RWPE2 (cell line): ENCODE results near the gene ATG16L1.
A peak's percentile ranks its signal among the peaks of the same experiment; 100 is the strongest.

Experiments used
- ATAC-seq: fragments of 200-7000 bp; cut with Tn5 transposase; 3 replicates; pipeline ENCODE4 v1.9.1; 2021; ENCODE audit warnings: low read depth
- DNase-seq: peaks from one replicate; pipeline ENCODE4 v3.0.0-alpha.2; 2020; ENCODE audit warnings: low spot score
- H3K27ac ChIP-seq: fragments of 450-650 bp; 2 replicates; pipeline ENCODE4 v1.5.1; 2017; ENCODE audit warnings: mild to moderate bottlenecking; ENCODE audit not compliant: poor library complexity, severe bottlenecking
- H3K27me3 ChIP-seq: fragments of 250-450 bp; sonication (Bioruptor Pico); 2 replicates; pipeline ENCODE4 v1.5.1; 2021; ENCODE audit warnings: mild to moderate bottlenecking, moderate library complexity; ENCODE audit not compliant: insufficient read depth, poor library complexity, severe bottlenecking
- H3K36me3 ChIP-seq: fragments of 250-450 bp; sonication (Bioruptor Pico); 2 replicates; pipeline ENCODE4 v1.5.1; 2020; ENCODE audit warnings: low read depth, mild to moderate bottlenecking, moderate library complexity
- H3K4me1 ChIP-seq: fragments of 250-450 bp; sonication (Bioruptor Pico); 2 replicates; pipeline ENCODE4 v1.5.1; 2021; ENCODE audit warnings: mild to moderate bottlenecking, moderate library complexity; ENCODE audit not compliant: insufficient read depth, poor library complexity, severe bottlenecking
- H3K4me3 ChIP-seq: fragments of 250-450 bp; sonication (Bioruptor Pico); 2 replicates; pipeline ENCODE4 v1.5.1; 2021; ENCODE audit warnings: mild to moderate bottlenecking, moderate library complexity; ENCODE audit not compliant: severe bottlenecking
- H3K9me3 ChIP-seq: fragments of 250-450 bp; sonication (Bioruptor Pico); 2 replicates; pipeline ENCODE4 v1.5.1; 2021; ENCODE audit warnings: mild to moderate bottlenecking, moderate library complexity; ENCODE audit not compliant: severe bottlenecking
- TF ChIP-seq, protein P1 (sequence below): fragments of 450-650 bp; IDR thresholded peaks from one replicate; pipeline ENCODE4 v1.5.1; 2017; ENCODE audit warnings: mild to moderate bottlenecking, moderate library complexity; ENCODE audit not compliant: poor library complexity, severe bottlenecking

ATG16L1 gene

DNA sequence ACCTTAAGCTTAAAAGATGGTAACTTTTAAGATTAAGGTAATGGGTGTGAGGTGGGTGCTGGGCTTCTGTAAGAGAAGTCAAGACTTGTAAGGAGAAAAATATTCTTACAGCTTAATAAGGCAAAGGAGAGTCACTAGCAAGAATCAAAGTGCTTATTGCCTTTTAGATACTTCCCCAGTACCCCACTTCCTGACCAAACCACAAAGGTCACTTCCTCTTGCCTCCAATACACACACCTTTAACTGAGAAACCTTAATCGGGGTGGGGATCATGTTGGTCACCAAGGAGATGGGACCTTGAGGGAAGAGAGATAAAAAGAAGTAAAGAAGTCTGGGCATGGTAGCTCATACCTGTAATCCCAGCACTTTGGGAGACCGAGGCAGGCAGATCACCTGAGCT, 10.6 kb upstream of the ATG16L1 start:
- 0 out of 3 replicates have a peak, but pooled peaks have one; percentile 13 for ATAC-seq
- no peaks in the 10 kb centered on the region for H3K36me3 ChIP-seq
- H3K9me3 ChIP-seq: no peaks in the 10 kb centered on the region
- no peak overlapping the region for H3K4me3 ChIP-seq
- TF ChIP-seq, protein P1, sequence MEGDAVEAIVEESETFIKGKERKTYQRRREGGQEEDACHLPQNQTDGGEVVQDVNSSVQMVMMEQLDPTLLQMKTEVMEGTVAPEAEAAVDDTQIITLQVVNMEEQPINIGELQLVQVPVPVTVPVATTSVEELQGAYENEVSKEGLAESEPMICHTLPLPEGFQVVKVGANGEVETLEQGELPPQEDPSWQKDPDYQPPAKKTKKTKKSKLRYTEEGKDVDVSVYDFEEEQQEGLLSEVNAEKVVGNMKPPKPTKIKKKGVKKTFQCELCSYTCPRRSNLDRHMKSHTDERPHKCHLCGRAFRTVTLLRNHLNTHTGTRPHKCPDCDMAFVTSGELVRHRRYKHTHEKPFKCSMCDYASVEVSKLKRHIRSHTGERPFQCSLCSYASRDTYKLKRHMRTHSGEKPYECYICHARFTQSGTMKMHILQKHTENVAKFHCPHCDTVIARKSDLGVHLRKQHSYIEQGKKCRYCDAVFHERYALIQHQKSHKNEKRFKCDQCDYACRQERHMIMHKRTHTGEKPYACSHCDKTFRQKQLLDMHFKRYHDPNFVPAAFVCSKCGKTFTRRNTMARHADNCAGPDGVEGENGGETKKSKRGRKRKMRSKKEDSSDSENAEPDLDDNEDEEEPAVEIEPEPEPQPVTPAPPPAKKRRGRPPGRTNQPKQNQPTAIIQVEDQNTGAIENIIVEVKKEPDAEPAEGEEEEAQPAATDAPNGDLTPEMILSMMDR: no peak
- no peaks in the 10 kb centered on the region for H3K27me3 ChIP-seq
- no peak for DNase-seq
- peak overlapping the region; percentile 47 for H3K27ac ChIP-seq
- H3K4me1 ChIP-seq: peaks cover 23% of the 10 kb centered on the region

DNA sequence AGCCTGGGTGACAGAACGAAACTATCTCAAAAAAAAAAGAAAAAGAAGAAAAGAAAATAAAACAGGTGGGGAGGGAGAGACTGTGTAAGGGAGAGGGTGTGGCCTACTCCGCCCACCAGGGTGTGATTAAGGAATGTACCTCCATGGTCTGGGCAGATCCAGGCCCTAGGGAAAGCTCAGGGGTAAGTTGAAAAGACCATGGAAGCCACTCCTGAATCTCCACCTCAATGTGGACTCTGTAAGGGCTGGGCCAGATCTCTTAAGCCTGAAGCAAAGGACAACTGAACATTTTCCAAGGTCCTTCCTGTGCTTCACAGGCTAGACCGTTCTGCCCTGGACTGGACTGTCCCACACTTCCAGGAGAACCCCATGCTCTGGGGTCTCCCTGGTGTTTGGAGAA, 9.7 kb upstream of the ATG16L1 start:
- DNase-seq: no peak
- no peaks in the 10 kb centered on the region for H3K27me3 ChIP-seq
- no peaks in the 10 kb centered on the region for H3K9me3 ChIP-seq
- no peak overlapping the region for H3K4me3 ChIP-seq
- peak overlapping the region; percentile 47 for H3K27ac ChIP-seq
- peaks cover 27% of the 10 kb centered on the region for H3K4me1 ChIP-seq
- TF ChIP-seq, protein P1: no peak
- peak; percentile 71 for ATAC-seq
- H3K36me3 ChIP-seq: no peaks in the 10 kb centered on the region

DNA sequence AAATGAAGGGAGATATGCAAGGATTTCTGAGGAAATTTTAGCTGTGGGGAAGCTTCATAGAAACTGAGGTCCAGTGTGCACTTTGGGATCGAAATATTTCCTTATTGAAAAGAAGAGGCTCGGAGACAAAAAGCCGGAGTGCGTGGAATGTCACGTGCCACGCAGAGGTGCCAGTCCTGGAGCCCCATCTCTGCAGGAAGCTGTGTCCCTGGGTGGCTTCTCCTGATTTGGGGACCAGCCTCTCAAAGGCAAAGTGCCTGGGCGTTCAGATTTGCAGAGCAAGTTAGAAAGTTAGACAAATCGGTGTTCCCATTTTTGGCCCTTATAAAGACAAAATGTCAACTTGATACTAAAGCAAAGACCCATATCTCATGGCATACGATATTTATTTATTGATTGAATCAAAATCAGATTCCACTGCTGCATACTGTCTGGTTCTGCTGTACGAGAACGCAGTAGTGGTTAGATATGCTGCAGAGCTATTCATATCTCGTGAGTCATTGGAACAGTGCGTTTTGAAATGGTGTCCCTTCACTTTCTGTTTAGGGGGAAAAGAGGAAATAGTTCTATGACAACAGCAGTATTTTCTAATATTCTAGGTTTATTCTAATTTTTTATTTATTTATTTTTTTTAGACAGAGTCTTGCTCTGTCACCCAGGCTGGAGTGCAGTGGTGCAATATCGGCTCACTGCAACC, 9.1 kb upstream of the ATG16L1 start:
- no peaks in the 10 kb centered on the region for H3K36me3 ChIP-seq
- DNase-seq (no peak), ATAC-seq (peak; percentile 41; the same call in 2 of the 3 replicates)
- H3K27ac ChIP-seq: peak overlapping the region; percentile 47
- TF ChIP-seq, protein P1: no peak
- no peaks in the 10 kb centered on the region for H3K9me3 ChIP-seq
- H3K27me3 ChIP-seq: no peaks in the 10 kb centered on the region
- no peak overlapping the region for H3K4me3 ChIP-seq
- peaks cover 33% of the 10 kb centered on the region for H3K4me1 ChIP-seq

DNA sequence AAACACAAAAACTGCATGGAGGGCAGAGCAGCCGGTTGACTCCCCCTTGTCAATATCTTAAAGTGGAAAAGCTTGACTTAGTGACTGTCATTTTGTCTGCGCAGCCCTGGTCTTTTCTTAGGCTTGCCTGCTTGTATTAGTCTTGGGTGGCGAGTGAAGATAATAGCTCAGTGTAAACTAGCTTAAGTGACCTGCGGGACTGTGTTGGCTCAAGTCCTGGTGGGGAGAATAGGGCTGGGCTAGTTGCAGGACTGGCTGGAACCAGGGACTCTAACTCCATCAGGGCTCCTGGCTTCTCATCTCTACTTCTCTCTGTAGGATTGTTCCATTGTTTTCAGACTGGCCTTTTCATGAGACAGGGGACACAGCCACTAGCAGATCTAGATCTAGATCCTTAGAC, 8.1 kb upstream of the ATG16L1 start:
- no peaks in the 10 kb centered on the region for H3K27me3 ChIP-seq
- no peaks in the 10 kb centered on the region for H3K9me3 ChIP-seq
- no peak overlapping the region for H3K4me3 ChIP-seq
- DNase-seq (no peak), ATAC-seq (no peak)
- TF ChIP-seq, protein P1: no peak
- peaks cover 41% of the 10 kb centered on the region for H3K4me1 ChIP-seq
- no peak overlapping the region for H3K27ac ChIP-seq
- H3K36me3 ChIP-seq: no peaks in the 10 kb centered on the region

DNA sequence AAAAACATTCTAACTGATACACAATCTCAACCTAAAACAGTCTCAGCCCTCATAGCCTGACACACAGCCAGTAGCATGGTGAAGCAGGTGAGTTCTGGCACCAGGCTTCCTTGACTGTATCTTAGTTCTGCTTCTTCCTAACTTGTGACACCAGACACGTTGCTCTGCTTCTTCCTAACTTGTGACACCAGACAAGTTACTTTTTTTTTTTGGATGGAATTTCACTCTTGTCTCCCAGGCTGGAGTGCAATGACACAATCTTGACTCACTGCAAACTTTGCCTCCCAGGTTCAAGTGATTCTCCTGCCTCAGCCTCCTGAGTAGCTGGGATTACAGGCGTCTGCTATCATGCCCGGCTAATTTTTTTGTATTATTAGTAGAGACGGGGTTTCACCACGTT, 6.7 kb upstream of the ATG16L1 start:
- H3K36me3 ChIP-seq: no peaks in the 10 kb centered on the region
- H3K4me3 ChIP-seq: no peak overlapping the region
- TF ChIP-seq, protein P1: no peak
- no peaks in the 10 kb centered on the region for H3K9me3 ChIP-seq
- no peaks in the 10 kb centered on the region for H3K27me3 ChIP-seq
- peaks cover 42% of the 10 kb centered on the region for H3K4me1 ChIP-seq
- ATAC-seq (no peak), DNase-seq (no peak)
- peak overlapping the region; percentile 93 for H3K27ac ChIP-seq
